Glutamatergic neuron (in vitro differentiated cells): ENCODE results near the gene PMPCB. TPM values are rescaled to one million over a fixed set of nuclear protein-coding genes. Genes with fewer than 3 reads are reported as not detected.

ENCODE experiments used
- DNase-seq: peaks from one replicate; pipeline ENCODE4 v3.0.0; 2022
- H3K27ac Mint-ChIP-seq: one replicate; pipeline ENCODE4 v1.8.0; 2020; ENCODE audit warnings: mild to moderate bottlenecking, mixed read lengths, inconsistent platforms; ENCODE audit not compliant: unreplicated experiment
- H3K27me3 Mint-ChIP-seq: one replicate; pipeline ENCODE4 v1.8.0; 2020; ENCODE audit warnings: mild to moderate bottlenecking, moderate library complexity, mixed read lengths, inconsistent platforms; ENCODE audit not compliant: unreplicated experiment
- H3K36me3 Mint-ChIP-seq: one replicate; pipeline ENCODE4 v1.8.0; 2020; ENCODE audit warnings: mild to moderate bottlenecking, mixed read lengths, inconsistent platforms; ENCODE audit not compliant: unreplicated experiment
- H3K4me1 Mint-ChIP-seq: one replicate; pipeline ENCODE4 v1.8.0; 2020; ENCODE audit warnings: mild to moderate bottlenecking, low read depth, mixed read lengths, inconsistent platforms; ENCODE audit not compliant: unreplicated experiment
- H3K4me3 Mint-ChIP-seq: one replicate; pipeline ENCODE4 v1.8.0; 2020; ENCODE audit warnings: mild to moderate bottlenecking, mixed read lengths, inconsistent platforms; ENCODE audit not compliant: unreplicated experiment
- H3K9me3 Mint-ChIP-seq: one replicate; pipeline ENCODE4 v1.8.0; 2020; ENCODE audit warnings: mild to moderate bottlenecking, moderate library complexity, mixed read lengths, inconsistent platforms; ENCODE audit not compliant: unreplicated experiment
- CTCF ChIP-seq: fragments of 200-600 bp; sonication (generic); IDR thresholded peaks from one replicate; pipeline ENCODE4 v1.5.0; 2021; ENCODE audit not compliant: partially characterized antibody, unreplicated experiment
- total RNA-seq: library from RNA; stranded (reverse); fragmentation: NEBNext Ultra II Directional; extraction: Animal tissue kit (Norgen Biotek cat#: 25700); gene quantifications from one replicate; pipeline ENCODE4 v1.2.1, GENCODE V29; 2021; ENCODE audit not compliant: unreplicated experiment

PMPCB gene
- total RNA-seq, 1 donor from 2014 or later, result 59.8 TPM

GRCh38 chr7:103325744-103326143 lies 28.5 kb downstream of the PMPCB start:
- Mint-ChIP-seq H3K27ac (no peak overlapping the region), H3K27me3 (no peaks in the 10 kb centered on the region), H3K9me3 (no peaks in the 10 kb centered on the region), H3K36me3 (no peaks in the 10 kb centered on the region), H3K4me3 (no peak overlapping the region), H3K4me1 (no peaks in the 10 kb centered on the region)
- DNase-seq, result no peak
- TF ChIP-seq CTCF, result no peak

GRCh38 chr7:103336761-103337160 lies 39.5 kb downstream of the PMPCB start:
- H3K27ac Mint-ChIP-seq, result no peak overlapping the region
- no peak for DNase-seq
- H3K4me3 Mint-ChIP-seq, result no peak overlapping the region
- H3K36me3 Mint-ChIP-seq, result no peaks in the 10 kb centered on the region
- H3K9me3 Mint-ChIP-seq, result no peaks in the 10 kb centered on the region
- no peak for TF ChIP-seq CTCF
- H3K4me1 Mint-ChIP-seq, result no peaks in the 10 kb centered on the region
- peaks cover 2% of the 10 kb centered on the region for H3K27me3 Mint-ChIP-seq

- TF ChIP-seq CTCF, result no peak
- H3K4me1 Mint-ChIP-seq, result no peaks in the 10 kb centered on the region
- H3K36me3 Mint-ChIP-seq, result no peaks in the 10 kb centered on the region
- H3K27ac Mint-ChIP-seq, result no peak overlapping the region
- peaks cover 2% of the 10 kb centered on the region for H3K27me3 Mint-ChIP-seq
- no peaks in the 10 kb centered on the region for H3K9me3 Mint-ChIP-seq
- H3K4me3 Mint-ChIP-seq, result no peak overlapping the region
- DNase-seq, result no peak
Measured at GRCh38 chr7:103338864-103339263, 41.6 kb downstream of the PMPCB start.

GRCh38 chr7:103341466-103341865 lies 44.2 kb downstream of the PMPCB start:
- Mint-ChIP-seq H3K4me1 (no peaks in the 10 kb centered on the region), H3K4me3 (no peak overlapping the region), H3K9me3 (no peaks in the 10 kb centered on the region), H3K36me3 (no peaks in the 10 kb centered on the region), H3K27me3 (peaks cover 2% of the 10 kb centered on the region), H3K27ac (peak overlapping the region; percentile 35)
- no peak for TF ChIP-seq CTCF
- DNase-seq, result no peak

GRCh38 chr7:103343332-103343731 lies 46.1 kb downstream of the PMPCB start:
- Mint-ChIP-seq H3K4me1 (peaks cover under 1% of the 10 kb centered on the region), H3K9me3 (no peaks in the 10 kb centered on the region), H3K27ac (no peak overlapping the region), H3K27me3 (peaks cover 2% of the 10 kb centered on the region), H3K4me3 (peak overlapping the region; percentile 98), H3K36me3 (no peaks in the 10 kb centered on the region)
- TF ChIP-seq CTCF, result no peak
- no peak for DNase-seq
